BE2C (cell line): ENCODE measurements around the gene FRMD1.

Experiments
- DNase-seq: peaks from one replicate; pipeline ENCODE4 v3.0.0-alpha.2; 2020
- H3K27me3 ChIP-seq: fragments of 250-450 bp; sonication (Bioruptor Pico); 2 replicates; pipeline ENCODE4 v1.5.1; 2020; ENCODE audit warnings: mild to moderate bottlenecking
- H3K36me3 ChIP-seq: fragments of 250-450 bp; sonication (Bioruptor Pico); 2 replicates; pipeline ENCODE4 v1.5.1; 2020; ENCODE audit warnings: mild to moderate bottlenecking
- H3K4me1 ChIP-seq: fragments of 250-450 bp; sonication (Bioruptor Pico); 2 replicates; pipeline ENCODE4 v1.5.1; 2020
- H3K4me3 ChIP-seq: 2 replicates; pipeline ENCODE4 v1.5.1; 2011; ENCODE audit warnings: low read depth, low read length
- H3K9me3 ChIP-seq: fragments of 250-450 bp; sonication (Bioruptor Pico); 2 replicates; pipeline ENCODE4 v1.5.1; 2020
- TF ChIP-seq, protein P1 (sequence below): IDR thresholded peaks from 2 replicates; pipeline ENCODE4 v1.5.1; 2012; ENCODE audit warnings: mild to moderate bottlenecking, low read depth, low read length

FRMD1 gene

GRCh38 chr6:168045706-168046620 is 33.0 kb downstream of the FRMD1 start:
- no peaks in the 10 kb centered on the region; the same call in 1 of the 2 replicates for H3K9me3 ChIP-seq
- no peaks in the 10 kb centered on the region for H3K27me3 ChIP-seq
- DNase-seq: no peak
- H3K36me3 ChIP-seq: no peaks in the 10 kb centered on the region
- H3K4me1 ChIP-seq: no peaks in the 10 kb centered on the region
- TF ChIP-seq, protein P1, sequence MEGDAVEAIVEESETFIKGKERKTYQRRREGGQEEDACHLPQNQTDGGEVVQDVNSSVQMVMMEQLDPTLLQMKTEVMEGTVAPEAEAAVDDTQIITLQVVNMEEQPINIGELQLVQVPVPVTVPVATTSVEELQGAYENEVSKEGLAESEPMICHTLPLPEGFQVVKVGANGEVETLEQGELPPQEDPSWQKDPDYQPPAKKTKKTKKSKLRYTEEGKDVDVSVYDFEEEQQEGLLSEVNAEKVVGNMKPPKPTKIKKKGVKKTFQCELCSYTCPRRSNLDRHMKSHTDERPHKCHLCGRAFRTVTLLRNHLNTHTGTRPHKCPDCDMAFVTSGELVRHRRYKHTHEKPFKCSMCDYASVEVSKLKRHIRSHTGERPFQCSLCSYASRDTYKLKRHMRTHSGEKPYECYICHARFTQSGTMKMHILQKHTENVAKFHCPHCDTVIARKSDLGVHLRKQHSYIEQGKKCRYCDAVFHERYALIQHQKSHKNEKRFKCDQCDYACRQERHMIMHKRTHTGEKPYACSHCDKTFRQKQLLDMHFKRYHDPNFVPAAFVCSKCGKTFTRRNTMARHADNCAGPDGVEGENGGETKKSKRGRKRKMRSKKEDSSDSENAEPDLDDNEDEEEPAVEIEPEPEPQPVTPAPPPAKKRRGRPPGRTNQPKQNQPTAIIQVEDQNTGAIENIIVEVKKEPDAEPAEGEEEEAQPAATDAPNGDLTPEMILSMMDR: no peak
- no peak overlapping the region for H3K4me3 ChIP-seq

DNA sequence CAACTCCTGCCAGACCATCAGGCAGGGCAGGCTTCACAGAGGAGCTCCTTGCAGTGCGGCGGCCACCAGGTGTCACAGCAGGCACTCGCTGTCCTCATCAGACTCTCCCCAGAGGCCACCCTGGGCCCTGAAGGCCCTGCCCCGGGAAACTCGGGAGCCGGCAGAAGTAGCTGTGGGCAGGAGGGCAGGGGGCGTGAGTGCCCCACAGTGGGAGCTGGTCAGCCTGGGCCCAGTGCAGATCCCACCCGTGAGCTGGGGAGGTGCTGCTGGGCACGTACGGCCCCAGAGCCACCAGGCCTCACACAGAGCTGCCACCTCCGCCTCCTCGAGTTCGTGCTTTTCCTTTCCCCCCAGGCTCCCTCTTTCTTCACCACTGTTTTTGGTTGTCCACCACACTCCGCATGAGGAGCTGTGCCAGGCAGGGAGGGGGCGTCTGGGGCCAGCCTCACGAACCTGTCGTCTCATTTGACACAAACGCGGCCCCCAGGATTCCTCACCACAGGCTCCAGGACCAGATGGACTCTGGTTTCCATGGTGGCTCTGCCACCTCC is 33.8 kb downstream of the FRMD1 start:
- no peaks in the 10 kb centered on the region; the same call in 1 of the 2 replicates for H3K9me3 ChIP-seq
- H3K27me3 ChIP-seq: no peaks in the 10 kb centered on the region
- TF ChIP-seq, protein P1: no peak
- H3K36me3 ChIP-seq: no peaks in the 10 kb centered on the region
- no peak for DNase-seq
- no peak overlapping the region for H3K4me3 ChIP-seq
- H3K4me1 ChIP-seq: no peaks in the 10 kb centered on the region

GRCh38 chr6:168044521-168045130 is 34.4 kb downstream of the FRMD1 start:
- Histone ChIP-seq H3K4me3 (no peak overlapping the region), H3K9me3 (peaks cover 4% of the 10 kb centered on the region), H3K27me3 (no peaks in the 10 kb centered on the region), H3K36me3 (no peaks in the 10 kb centered on the region), H3K4me1 (no peaks in the 10 kb centered on the region)
- TF ChIP-seq, protein P1: no peak
- no peak for DNase-seq

- Histone ChIP-seq H3K27me3 (no peaks in the 10 kb centered on the region), H3K4me1 (no peaks in the 10 kb centered on the region), H3K4me3 (no peak overlapping the region), H3K9me3 (peaks cover 7% of the 10 kb centered on the region), H3K36me3 (no peaks in the 10 kb centered on the region)
- DNase-seq: no peak
- TF ChIP-seq, protein P1: no peak
Measured at GRCh38 chr6:168043848-168044415, 35.1 kb downstream of the FRMD1 start.

GRCh38 chr6:168043193-168043847 is 35.7 kb downstream of the FRMD1 start:
- H3K4me1 ChIP-seq: no peaks in the 10 kb centered on the region
- TF ChIP-seq, protein P1: no peak
- H3K4me3 ChIP-seq: no peak overlapping the region
- no peaks in the 10 kb centered on the region for H3K36me3 ChIP-seq
- DNase-seq: no peak
- peaks cover 10% of the 10 kb centered on the region for H3K9me3 ChIP-seq
- H3K27me3 ChIP-seq: no peaks in the 10 kb centered on the region
